Suprapubic skin (tissue), 4 donors: ENCODE results near the gene PACS2. TPM values are rescaled to one million over a fixed set of nuclear protein-coding genes. Genes with fewer than 3 reads are reported as not detected.

Source experiments
- DNase-seq, 2 donors: peaks; one replicate each; pipeline ENCODE4 v3.0.0-alpha.2; 2019; ENCODE audit warnings: low spot score in 2 of 2
- H3K27ac ChIP-seq: fragments of 200-600 bp; sonication (generic); one replicate; pipeline ENCODE4 v1.5.1; 2019
- H3K27me3 ChIP-seq: fragments of 200-600 bp; sonication (generic); one replicate; pipeline ENCODE4 v1.5.1; 2019
- H3K36me3 ChIP-seq: fragments of 200-600 bp; sonication (generic); one replicate; pipeline ENCODE4 v1.5.1; 2019
- H3K4me1 ChIP-seq: fragments of 200-600 bp; sonication (generic); one replicate; pipeline ENCODE4 v1.5.1; 2019
- H3K4me3 ChIP-seq: fragments of 200-600 bp; sonication (generic); one replicate; pipeline ENCODE4 v1.5.1; 2019; ENCODE audit warnings: mild to moderate bottlenecking
- H3K9me3 ChIP-seq: fragments of 200-600 bp; sonication (generic); one replicate; pipeline ENCODE4 v1.5.1; 2019
- EP300 ChIP-seq: sonication (generic); formaldehyde crosslinking; IDR thresholded peaks from one replicate; pipeline ENCODE4 v1.6.1; 2017; ENCODE audit warnings: antibody characterized with exemption
- POLR2A ChIP-seq, 2 donors: fragments of 450-650 bp; IDR thresholded peaks; one replicate each; pipeline ENCODE4 v1.6.1; 2017; ENCODE audit warnings: antibody characterized with exemption in 2 of 2, mild to moderate bottlenecking in 2 of 2, moderate library complexity in 2 of 2
- POLR2AphosphoS5 ChIP-seq, 3 donors: sonication (generic); formaldehyde crosslinking; IDR thresholded peaks; one replicate each; pipeline ENCODE4 v1.6.1; 2017; ENCODE audit warnings: antibody characterized with exemption in 3 of 3
- WGBS: methylation state at CpG from one replicate; pipeline ENCODE4 v1.1.5; 2018; 5-methylcytosine and 5-hydroxymethylcytosine counted together
- total RNA-seq, 4 donors: library from RNA; depleted of rRNA; stranded (reverse); fragments of >200 nt; gene quantifications; one replicate each; pipeline ENCODE4 v1.1.0, GENCODE V29; 2016
- TF ChIP-seq, protein P1 (sequence below), 2 donors: fragments of 200-600 bp in 1 of 2; fragments of 450-650 bp in 1 of 2; sonication (generic) in 1 of 2; IDR thresholded peaks; one replicate each; pipeline ENCODE4 v1.5.1; 2016 to 2019; ENCODE audit warnings: antibody characterized with exemption in 2 of 2, mild to moderate bottlenecking in 1 of 2, moderate library complexity in 1 of 2

The PACS2 gene
- total RNA-seq, 4 donors from 2014 or later, result 41.9 to 100 (median 66.6) TPM

DNA sequence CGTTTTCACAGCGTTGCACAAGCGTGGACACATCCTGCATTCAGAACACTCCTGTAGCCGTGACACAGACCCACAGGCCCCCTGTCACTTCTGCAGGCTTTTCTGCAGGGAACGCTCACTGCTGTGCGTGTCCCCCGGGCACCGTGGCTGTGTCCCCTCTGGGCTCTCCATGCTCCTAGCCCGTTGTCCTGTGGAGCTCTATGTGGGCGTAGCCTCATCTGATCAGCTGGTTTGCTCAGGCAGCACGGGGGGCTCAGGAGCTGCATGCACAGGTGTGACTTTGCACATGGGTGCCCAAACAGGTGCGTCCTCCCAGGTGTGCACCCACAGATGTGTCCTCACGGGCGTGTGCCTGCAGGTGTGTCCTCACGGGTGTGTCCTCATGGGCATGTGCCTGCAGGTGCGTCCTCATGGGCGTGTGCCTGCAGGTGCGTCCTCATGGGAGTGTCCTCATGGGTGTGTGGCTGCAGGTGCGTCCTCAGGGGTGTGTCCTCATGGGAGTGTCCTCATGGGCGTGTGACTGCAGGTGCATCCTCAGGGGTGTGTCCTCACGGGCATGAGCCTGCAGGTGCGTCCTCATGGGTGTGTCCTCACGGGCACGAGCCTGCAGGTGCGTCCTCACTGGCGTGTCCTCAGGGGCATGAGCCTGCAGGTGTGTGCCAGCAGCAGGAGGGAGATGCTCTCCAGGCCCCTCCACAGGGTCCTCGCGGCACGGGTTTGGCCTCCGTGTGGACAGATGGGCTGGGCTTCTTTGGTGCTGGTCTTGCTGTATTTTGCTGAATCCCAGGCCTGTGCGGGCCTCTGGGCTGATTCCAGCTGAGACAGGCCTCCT is 122.6 kb downstream of the PACS2 start:
- no peak for DNase-seq
- no peaks in the 10 kb centered on the region for H3K27me3 ChIP-seq
- H3K9me3 ChIP-seq, result no peaks in the 10 kb centered on the region
- TF ChIP-seq POLR2A (IDR thresholded peaks at IDR 0.05), result no peak
- TF ChIP-seq POLR2AphosphoS5 (IDR thresholded peaks at IDR 0.05), result no peak
- no peak for TF ChIP-seq EP300
- TF ChIP-seq, protein P1, sequence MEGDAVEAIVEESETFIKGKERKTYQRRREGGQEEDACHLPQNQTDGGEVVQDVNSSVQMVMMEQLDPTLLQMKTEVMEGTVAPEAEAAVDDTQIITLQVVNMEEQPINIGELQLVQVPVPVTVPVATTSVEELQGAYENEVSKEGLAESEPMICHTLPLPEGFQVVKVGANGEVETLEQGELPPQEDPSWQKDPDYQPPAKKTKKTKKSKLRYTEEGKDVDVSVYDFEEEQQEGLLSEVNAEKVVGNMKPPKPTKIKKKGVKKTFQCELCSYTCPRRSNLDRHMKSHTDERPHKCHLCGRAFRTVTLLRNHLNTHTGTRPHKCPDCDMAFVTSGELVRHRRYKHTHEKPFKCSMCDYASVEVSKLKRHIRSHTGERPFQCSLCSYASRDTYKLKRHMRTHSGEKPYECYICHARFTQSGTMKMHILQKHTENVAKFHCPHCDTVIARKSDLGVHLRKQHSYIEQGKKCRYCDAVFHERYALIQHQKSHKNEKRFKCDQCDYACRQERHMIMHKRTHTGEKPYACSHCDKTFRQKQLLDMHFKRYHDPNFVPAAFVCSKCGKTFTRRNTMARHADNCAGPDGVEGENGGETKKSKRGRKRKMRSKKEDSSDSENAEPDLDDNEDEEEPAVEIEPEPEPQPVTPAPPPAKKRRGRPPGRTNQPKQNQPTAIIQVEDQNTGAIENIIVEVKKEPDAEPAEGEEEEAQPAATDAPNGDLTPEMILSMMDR (IDR thresholded peaks at IDR 0.05), result no peak
- H3K4me1 ChIP-seq, result peaks cover 10% of the 10 kb centered on the region
- H3K4me3 ChIP-seq, result no peak overlapping the region
- 83% methylated on average over 12 of the region's 31 CpGs for WGBS
- no peak overlapping the region for H3K27ac ChIP-seq
- peaks cover 8% of the 10 kb centered on the region for H3K36me3 ChIP-seq

DNA sequence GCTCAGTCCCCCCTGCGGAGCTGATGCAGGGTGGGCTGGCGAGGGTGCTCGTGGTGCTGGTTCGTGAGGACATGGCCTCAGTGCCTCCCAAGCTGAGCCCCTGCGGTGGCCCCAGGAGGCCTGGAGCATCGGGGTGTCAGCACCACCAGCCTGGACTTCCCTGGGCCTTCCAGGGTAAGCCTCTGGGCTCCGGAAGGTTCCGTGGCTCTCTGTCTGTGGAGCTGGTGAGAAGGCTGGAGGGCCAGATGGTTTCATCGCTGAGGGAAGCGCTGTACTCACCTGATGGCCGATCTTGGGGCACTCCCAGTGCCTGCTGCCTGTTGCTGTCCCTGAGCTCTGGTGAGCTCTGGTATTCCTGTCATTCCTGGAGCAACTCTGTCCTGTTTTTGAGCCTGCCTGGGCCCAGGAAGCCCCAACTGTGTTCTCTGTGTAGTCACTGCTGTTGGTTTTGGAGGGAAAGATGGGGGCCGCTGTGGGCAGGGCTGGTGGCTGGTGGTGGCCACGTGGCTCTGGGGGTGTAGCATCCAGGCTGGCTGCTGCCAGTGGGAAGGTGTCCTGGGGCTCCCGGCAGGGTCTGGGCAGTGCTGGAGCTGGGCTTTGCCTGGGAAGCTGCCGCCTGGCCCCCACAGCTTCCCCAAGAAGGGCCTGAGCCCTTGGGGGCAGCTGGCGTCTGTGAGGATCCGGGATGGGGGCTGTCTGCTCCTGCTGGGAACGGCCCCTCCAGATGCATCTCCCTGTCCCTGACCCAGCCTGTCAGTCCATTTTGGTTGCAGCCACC is 123.4 kb downstream of the PACS2 start:
- Histone ChIP-seq H3K27ac (no peak overlapping the region), H3K9me3 (no peaks in the 10 kb centered on the region), H3K4me1 (peaks cover 10% of the 10 kb centered on the region), H3K4me3 (no peak overlapping the region), H3K27me3 (no peaks in the 10 kb centered on the region), H3K36me3 (peaks cover 15% of the 10 kb centered on the region)
- no peak for DNase-seq
- 100% methylated on average over 8 of the region's 18 CpGs for WGBS
- TF ChIP-seq EP300, result no peak
- TF ChIP-seq POLR2AphosphoS5 (IDR thresholded peaks at IDR 0.05), result no peak
- TF ChIP-seq, protein P1 (IDR thresholded peaks at IDR 0.05), result no peak
- no peak for TF ChIP-seq POLR2A (IDR thresholded peaks at IDR 0.05)

DNA sequence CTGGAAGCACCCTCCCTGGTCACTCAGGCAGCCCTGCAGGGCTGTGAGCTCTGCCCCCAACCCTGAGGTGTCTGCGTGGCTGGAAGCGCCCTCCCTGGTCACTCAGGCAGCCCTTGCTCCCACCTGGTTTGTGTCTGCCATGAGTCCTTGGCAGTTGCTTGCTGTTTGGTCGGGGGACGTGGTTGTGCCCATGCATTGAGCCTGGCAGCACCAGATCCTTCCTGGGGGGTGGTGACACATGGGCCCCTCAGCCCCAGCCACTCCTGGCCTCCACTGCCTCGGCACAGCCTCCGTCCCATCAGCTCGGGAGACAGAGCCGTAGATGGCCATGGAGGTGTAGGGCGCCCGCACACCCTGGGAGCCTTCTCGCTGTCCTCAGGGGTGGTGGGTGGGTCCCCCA is 124.6 kb downstream of the PACS2 start:
- Histone ChIP-seq H3K27ac (no peak overlapping the region), H3K27me3 (no peaks in the 10 kb centered on the region), H3K4me3 (no peak overlapping the region), H3K36me3 (peaks cover 15% of the 10 kb centered on the region), H3K4me1 (peaks cover 10% of the 10 kb centered on the region), H3K9me3 (no peaks in the 10 kb centered on the region)
- WGBS, result 100% methylated on average over 9 of the region's 11 CpGs
- TF ChIP-seq, protein P1 (IDR thresholded peaks at IDR 0.05), result no peak
- no peak for TF ChIP-seq POLR2A (IDR thresholded peaks at IDR 0.05)
- TF ChIP-seq EP300, result no peak
- no peak for TF ChIP-seq POLR2AphosphoS5 (IDR thresholded peaks at IDR 0.05)
- no peak for DNase-seq

DNA sequence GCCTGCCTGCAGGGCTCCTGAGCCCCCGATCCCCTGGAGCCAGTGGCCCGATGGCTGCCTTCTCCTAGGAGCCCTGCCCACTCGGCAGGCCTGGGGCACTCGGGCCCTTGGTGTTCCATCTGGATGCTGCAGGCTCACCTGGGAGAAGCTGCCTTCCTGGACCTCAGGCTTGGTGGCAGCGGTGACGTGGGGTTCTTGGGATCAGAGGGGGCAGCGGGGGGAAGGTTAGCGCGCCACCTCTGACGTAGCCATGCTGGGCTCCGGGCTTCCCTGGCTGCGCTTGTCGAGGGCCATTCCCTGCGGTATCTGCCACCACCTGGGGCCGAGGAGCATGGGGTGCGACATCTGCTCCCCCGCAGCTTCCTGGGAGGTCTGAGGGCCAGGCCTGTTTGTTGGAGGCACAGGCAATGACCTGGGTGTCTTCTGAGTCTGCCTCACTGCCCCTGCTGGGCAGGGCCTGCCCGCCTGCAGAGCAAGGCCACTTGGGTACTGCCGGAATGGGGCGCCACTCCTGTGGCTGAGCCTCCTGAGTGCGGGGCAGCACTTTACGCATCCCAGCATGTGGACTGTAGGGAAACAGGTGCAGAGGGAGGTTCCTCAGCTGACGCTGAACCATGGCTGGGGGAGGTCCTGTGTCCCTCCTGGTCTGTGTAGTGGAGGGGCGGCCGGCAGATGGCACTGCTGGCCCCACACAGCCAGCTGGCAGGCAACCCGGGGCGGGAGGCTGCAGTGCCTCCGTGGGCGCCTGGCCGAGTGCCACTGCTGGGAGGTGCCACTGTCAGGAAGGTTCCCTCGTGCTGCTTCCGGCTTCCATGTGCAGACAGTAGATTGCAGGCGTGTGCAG is 125.4 kb downstream of the PACS2 start:
- Histone ChIP-seq H3K4me1 (peaks cover 10% of the 10 kb centered on the region), H3K27ac (no peak overlapping the region), H3K36me3 (peaks cover 15% of the 10 kb centered on the region), H3K27me3 (no peaks in the 10 kb centered on the region), H3K9me3 (no peaks in the 10 kb centered on the region), H3K4me3 (no peak overlapping the region)
- DNase-seq, result no peak
- TF ChIP-seq POLR2A (IDR thresholded peaks at IDR 0.05) (no peak), EP300 (no peak), POLR2AphosphoS5 (IDR thresholded peaks at IDR 0.05) (no peak)
- TF ChIP-seq, protein P1 (IDR thresholded peaks at IDR 0.05), result no peak
- 94% methylated on average over 17 of the region's 33 CpGs for WGBS
